ENCODE data around the gene ARMC12. TPM values are rescaled to one million over a fixed set of nuclear protein-coding genes. Genes with fewer than 3 reads are reported as not detected.
"Not testable (repeated sequence)": the region's sequence is repeated elsewhere in the genome, so short reads cannot be mapped to it uniquely, and the experiment has no call there.

Gene ARMC12, protein sequence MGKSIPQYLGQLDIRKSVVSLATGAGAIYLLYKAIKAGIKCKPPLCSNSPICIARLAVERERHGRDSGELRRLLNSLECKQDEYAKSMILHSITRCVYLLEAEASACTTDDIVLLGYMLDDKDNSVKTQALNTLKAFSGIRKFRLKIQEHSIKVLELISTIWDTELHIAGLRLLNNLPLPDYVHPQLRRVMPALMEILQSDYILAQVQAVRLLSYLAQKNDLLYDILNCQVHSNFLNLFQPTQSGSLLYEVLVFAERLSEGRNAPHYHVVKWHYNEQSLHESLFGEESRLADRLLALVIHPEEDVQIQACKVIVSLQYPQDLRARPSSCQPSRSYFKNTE
- 0.35 TPM in 1 of 2 replicates, not detected in the other for total RNA-seq (2014; rRNA removed; shearing (Covaris generic))
- polyA plus RNA-seq (2015; cell fraction: cytosol; rRNA removed) = 0.32 TPM in 1 of 2 replicates, not detected in the other
- 1.1 TPM in 1 of 2 replicates, not detected in the other for polyA plus RNA-seq (2015; cell fraction: nucleus; rRNA removed)

DNA sequence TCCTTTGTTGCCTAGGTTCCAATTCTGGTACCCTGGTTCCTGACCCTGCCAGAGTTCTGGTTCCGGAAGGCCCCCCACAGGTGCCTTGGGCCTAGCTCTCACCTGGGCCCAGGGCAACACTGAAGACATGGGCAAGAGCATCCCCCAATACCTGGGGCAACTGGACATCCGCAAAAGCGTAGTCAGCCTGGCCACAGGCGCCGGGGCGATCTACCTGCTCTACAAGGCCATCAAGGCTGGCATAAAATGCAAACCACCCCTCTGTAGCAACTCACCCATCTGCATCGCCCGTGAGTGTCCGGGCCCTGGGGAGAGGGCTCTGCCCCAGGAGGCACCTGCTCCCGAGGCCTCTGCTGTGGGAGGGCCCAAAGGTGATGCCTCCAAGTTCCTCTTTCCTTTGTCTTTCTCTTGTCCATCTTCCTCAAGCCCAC, at the start of gene ARMC12:
Gene ARMC12 (plus strand): TSS at position 51 of the 431 bp plus-strand sequence. CDS start 77 bp downstream, at position 128.
- in situ Hi-C loops (cut with HindIII; ENCODE audit: low pct_unique_long_range_greater_than_20kb, low sequenced_read_pairs) = no loop called here
- DNase-seq (ENCODE audit: low read depth, low spot score) = no peak

DNA sequence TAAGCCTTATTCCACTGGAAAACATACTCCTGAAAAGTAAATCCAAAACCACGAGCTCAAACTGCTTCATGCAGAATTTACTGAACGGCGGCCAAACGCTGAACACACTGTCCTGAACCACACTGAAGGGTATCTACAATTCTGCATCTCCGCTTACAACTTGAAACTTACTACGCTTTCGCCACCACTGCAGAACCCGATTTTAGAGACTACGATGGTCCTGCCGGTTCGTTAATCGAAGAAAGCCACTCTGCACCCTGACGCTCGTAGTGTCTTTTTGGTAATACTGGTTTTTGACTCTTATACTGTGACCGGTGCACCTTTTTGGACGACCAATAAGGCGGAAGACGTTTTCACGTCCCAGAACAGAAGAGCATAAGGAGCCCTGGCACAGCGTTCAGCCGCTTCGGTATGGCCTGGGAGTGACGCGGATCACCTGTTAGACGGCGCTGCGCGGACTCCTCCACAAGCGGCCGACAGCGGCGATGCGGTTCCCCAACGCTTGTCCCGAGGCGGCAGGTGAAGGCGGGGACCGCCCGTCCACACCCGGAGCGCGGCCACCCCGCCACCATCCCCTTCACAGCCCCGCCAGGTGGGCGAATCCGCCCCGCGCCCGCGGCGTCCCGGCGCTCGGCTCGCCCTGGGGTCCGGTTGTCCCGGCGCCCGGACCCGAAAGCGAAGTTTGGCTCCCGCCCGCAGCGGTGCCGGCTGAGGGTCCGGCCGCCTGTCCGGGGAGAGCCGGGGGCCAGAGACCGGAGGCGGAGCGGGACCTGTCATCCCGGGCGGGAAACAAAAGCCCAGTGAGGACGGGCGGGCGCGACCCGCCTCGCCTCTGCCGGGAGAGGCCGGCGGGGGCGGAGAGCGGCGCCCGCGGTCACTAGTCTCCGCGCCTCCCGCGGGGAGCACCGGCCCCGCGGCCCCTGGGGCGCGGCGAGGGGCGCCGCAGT, 48.9 kb upstream of the ARMC12 start:
- in situ Hi-C loops (cut with HindIII; ENCODE audit: low pct_unique_long_range_greater_than_20kb, low sequenced_read_pairs) = no loop called here

GRCh38 chr6:35688605-35689322, 48.1 kb upstream of the ARMC12 start, which contains the start of gene FKBP5:
TSS of gene FKBP5 (minus strand) at chr6:35688915. CDS start at chr6:35642824, 46,091 bp downstream.
- in situ Hi-C loops (cut with HindIII; ENCODE audit: low pct_unique_long_range_greater_than_20kb, low sequenced_read_pairs) = no loop called here
- DNase-seq (ENCODE audit: low read depth, low spot score) = peak; percentile 86

More for the DNA sequence above, 48.9 kb upstream of the ARMC12 start:
- peak; percentile 41 for DNase-seq (ENCODE audit: low read depth, low spot score)

DNA sequence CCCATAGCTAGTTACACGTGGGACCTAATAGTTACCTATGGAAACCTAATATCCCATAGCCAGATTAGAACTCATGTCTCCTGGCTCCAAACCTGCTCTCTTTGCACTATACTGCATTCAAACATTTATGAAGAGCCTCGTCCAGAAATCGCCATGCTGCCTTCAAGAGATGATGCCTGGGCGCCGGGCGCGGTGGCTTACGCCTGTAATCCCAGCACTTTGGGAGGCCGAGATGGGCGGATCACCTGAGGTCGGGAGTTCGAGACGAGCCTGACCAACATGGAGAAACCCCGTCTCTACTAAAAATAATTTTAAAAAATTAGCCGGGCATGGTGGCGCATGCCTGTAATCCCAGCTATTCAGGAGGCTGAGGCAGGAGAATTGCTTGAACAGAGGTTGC, 46.8 kb upstream of the ARMC12 start:
- DNase-seq (ENCODE audit: low read depth, low spot score); in situ Hi-C loops (cut with HindIII; ENCODE audit: low pct_unique_long_range_greater_than_20kb, low sequenced_read_pairs): not testable (repeated sequence)

DNA sequence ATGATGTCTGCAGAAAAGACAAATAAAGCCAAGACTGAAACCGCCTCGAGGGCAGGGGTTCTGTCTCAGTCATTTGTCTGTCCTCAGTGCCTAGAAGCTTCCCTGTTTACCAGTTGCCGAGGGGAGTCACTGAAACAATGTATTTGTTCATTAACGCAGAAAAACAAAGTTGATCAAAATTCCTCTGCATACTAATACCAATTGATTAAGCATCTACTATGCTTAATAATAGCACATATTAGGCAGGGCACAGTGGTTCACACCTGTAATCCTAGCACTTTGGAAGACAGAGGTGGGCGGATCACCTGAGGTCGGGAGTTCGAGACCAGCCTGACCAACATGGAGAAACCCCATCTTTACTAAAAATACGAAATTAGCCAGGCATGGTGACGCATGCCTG, 46.3 kb upstream of the ARMC12 start:
- in situ Hi-C loops (cut with HindIII; ENCODE audit: low pct_unique_long_range_greater_than_20kb, low sequenced_read_pairs) = no loop called here
- no peak for DNase-seq (ENCODE audit: low read depth, low spot score)

DNA sequence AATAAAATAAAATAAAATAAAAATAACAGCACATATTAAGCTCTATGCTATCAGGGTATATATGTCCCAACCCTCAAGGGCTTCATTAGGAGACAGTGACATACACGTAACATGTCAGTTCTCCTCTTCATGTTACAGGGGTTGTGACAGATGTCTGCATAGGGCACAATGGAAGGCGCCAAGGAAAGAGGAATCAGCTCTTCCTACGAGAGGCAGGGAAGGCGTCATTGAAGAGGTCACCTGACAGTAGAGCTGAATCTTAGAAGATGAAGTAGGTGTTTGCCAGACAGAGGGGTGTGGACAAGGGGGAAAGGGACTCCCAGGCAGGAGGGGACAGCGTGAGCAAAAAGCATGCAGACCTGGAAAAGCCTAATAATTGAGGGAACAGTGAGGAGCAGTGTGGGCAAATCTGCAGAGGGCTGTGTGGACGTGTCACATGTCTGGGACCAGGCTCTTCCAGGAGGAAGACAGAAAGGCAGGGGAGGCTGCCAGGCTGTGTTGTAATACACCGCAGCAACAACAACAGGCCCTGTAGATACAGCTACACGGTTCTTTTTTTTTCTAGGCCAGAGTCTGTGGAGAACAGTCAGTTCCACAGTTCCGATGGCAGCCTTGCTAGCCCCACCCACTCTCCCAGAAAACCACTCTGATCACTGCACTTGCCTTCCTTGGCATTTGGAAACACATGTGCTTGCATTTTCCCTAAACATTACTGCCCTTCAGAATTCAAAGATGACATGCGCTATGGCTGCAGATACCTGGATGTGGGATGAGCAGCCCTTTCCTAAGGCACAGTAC, 45.6 kb upstream of the ARMC12 start:
- in situ Hi-C loops (cut with HindIII; ENCODE audit: low pct_unique_long_range_greater_than_20kb, low sequenced_read_pairs) = no loop called here
- peak; percentile 71 for DNase-seq (ENCODE audit: low read depth, low spot score)

GRCh38 chr6:35694462-35694861, 42.4 kb upstream of the ARMC12 start:
- no peak for DNase-seq (ENCODE audit: low read depth, low spot score)
- in situ Hi-C loops (cut with HindIII; ENCODE audit: low pct_unique_long_range_greater_than_20kb, low sequenced_read_pairs) = no loop called here

GRCh38 chr6:35698430-35698829, 38.4 kb upstream of the ARMC12 start:
- in situ Hi-C loops (cut with HindIII; ENCODE audit: low pct_unique_long_range_greater_than_20kb, low sequenced_read_pairs); DNase-seq (ENCODE audit: low read depth, low spot score): not testable (repeated sequence)

- in situ Hi-C loops (cut with HindIII; ENCODE audit: low pct_unique_long_range_greater_than_20kb, low sequenced_read_pairs) = no loop called here
- DNase-seq (ENCODE audit: low read depth, low spot score) = no peak
Measured at GRCh38 chr6:35698858-35699257, 38.0 kb upstream of the ARMC12 start.

DNA sequence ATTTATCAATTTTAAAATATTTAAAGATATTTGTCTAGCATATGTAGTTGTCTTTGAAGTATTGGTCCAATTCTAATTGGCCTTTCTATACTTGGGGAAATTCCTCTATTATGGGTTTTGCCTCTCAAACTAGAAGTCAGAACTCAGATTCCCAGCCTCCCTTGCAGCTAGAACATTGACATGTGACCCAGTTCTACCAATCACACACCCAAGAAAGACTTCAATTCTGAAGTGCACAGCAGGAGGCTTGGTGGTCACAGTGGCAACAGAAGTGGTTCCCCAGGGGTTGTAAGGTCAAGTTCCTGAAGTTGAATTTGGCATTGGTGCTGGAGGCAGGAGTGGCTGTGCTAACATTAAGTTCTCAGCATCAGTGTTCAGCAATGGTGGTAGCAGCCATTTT, 33.3 kb upstream of the ARMC12 start:
- no peak for DNase-seq (ENCODE audit: low read depth, low spot score)
- in situ Hi-C loops (cut with HindIII; ENCODE audit: low pct_unique_long_range_greater_than_20kb, low sequenced_read_pairs) = no loop called here

- no peak for DNase-seq (ENCODE audit: low read depth, low spot score)
- in situ Hi-C loops (cut with HindIII; ENCODE audit: low pct_unique_long_range_greater_than_20kb, low sequenced_read_pairs) = no loop called here
Measured at GRCh38 chr6:35706468-35706867, 30.4 kb upstream of the ARMC12 start.

- DNase-seq (ENCODE audit: low read depth, low spot score) = no peak
- in situ Hi-C loops (cut with HindIII; ENCODE audit: low pct_unique_long_range_greater_than_20kb, low sequenced_read_pairs) = no loop called here
Measured at GRCh38 chr6:35707714-35708407, 29.0 kb upstream of the ARMC12 start.

DNA sequence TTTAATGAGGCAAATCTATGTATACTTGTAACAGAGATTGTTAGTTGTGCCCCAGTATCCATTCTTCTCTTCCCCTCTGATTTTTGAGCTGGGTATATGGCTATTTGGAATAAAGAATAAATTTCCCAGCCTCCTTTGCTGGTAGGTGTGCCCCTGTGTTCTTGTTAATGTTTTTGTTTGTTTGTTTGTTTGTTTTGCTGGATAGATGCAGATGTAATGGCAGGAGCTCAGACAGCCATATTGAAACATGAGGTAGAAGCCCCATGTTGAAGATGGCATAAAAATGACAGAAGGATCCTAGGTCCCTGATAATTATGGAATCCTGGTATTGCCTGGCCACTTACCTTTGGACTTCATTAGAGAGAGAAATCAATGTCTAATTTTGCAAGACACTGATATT, 28.2 kb upstream of the ARMC12 start:
- in situ Hi-C loops (cut with HindIII; ENCODE audit: low pct_unique_long_range_greater_than_20kb, low sequenced_read_pairs) = no loop called here
- no peak for DNase-seq (ENCODE audit: low read depth, low spot score)

DNA sequence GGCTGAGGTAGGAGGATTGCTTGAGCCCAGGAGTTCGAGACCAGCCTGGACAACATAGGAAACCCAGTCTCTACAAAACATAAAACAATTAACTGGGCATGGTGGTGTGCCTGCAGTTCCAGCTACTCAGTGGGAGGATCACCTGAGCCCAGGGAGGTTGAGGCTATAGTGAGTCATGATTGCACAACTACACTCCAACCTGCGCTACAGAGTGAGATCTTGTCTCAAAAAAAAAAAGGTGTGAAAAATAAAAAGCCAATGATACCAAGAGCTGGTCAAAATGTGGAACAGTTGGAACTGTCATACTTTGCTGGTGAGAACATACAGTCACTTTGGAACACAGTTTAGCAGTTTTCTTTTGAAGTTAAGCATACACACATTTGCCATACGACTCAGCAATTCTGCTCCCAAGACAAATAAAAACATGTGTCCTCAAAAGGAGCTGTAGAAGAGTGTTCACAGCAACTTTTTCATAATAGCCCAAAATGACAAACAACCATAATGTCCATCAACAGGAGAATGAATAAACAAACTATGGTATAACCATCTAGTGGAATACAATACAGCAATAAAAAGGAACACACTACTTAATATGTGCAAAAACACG, 26.5 kb upstream of the ARMC12 start:
- in situ Hi-C loops (cut with HindIII; ENCODE audit: low pct_unique_long_range_greater_than_20kb, low sequenced_read_pairs) = no loop called here
- DNase-seq (ENCODE audit: low read depth, low spot score) = no peak

DNA sequence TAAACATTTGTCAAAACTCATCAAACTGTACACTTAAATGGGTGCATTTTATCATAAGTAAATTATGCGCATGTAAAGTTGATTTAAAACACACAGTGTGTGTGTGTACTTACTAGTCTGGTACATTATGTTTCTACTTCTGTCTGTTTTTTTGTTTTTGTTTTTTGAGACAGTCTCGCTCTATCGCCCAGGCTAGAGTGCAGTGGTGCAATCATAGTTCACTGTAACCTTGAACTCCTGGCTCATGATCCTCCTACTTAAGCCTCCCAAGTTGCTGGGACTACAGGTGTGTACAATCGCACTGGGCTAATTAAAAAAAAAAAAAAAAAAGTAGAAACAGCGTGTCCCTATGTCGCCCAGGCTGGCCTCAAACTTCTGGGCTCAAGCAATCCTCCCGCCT, 25.1 kb upstream of the ARMC12 start:
- DNase-seq (ENCODE audit: low read depth, low spot score) = no peak
- in situ Hi-C loops (cut with HindIII; ENCODE audit: low pct_unique_long_range_greater_than_20kb, low sequenced_read_pairs) = no loop called here
